ENCODE results near the gene CSTPP1. TPM values are rescaled to one million over a fixed set of nuclear protein-coding genes. Genes with fewer than 3 reads are reported as not detected.
"Not testable (repeated sequence)": the region's sequence is repeated elsewhere in the genome, so short reads cannot be mapped to it uniquely, and the experiment has no call there.

The CSTPP1 gene
- total RNA-seq, 1 donor from 2014 or later = 32.7 TPM

DNA sequence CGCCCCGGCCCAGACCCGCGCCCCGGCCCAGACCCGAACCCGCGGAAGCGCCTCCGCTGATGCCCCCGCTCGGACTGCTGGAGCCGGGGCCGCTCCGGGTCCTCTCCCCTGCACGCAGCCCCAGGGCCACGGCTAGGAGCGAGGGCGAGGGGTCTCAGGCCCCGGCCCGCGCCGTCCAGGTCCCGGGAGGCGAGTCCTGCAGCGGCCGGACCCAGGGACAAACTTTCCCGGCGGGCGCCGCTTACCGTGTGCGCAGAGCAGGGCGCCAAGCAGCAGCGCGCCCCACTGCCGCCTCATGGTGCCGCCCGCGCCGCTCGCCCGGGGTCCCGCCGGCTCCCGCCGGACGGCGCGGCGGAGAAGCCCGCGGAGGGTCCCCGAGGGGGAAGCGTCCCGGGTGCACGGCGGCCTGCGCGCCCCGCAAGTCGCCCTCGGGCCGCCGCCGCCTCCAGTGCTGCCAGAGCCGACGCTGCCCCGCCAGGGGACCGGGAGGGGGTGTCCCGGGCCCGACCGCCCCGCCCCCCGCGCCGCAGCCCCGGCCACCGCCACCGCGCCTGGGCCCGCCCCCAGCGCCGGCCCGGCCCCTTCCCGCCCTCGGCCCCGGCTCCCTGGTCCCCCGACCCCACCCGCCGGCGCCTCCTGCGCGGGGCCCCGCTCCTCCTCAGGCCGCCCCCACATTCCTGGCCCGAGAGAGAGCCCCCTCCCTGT, 18.3 kb upstream of the CSTPP1 start, which contains the start of gene LRP4:
Gene LRP4 (minus strand): TSS at position 468 of the 705 bp plus-strand sequence. CDS start 171 bp downstream, at position 297.
- H2AFZ ChIP-seq (replicated peaks) = peak within 1 kb of the TSS; percentile 67
- H3F3A ChIP-seq (ENCODE audit: low read depth) = peaks cover 41% of the 10 kb centered on the region
- peak within 1 kb of the TSS; percentile 88 for H3K4me2 ChIP-seq
- peaks cover 25% of the 10 kb centered on the region for H3K4me1 ChIP-seq
- no peak within 1 kb of the TSS for H3K9ac ChIP-seq
- no peaks in the 10 kb centered on the region for H3K36me3 ChIP-seq
- no peak within 1 kb of the TSS for H3K27ac ChIP-seq
- TF ChIP-seq EZH2 (IDR thresholded peaks at IDR 0.05) = no peak
- TF ChIP-seq, protein P1, sequence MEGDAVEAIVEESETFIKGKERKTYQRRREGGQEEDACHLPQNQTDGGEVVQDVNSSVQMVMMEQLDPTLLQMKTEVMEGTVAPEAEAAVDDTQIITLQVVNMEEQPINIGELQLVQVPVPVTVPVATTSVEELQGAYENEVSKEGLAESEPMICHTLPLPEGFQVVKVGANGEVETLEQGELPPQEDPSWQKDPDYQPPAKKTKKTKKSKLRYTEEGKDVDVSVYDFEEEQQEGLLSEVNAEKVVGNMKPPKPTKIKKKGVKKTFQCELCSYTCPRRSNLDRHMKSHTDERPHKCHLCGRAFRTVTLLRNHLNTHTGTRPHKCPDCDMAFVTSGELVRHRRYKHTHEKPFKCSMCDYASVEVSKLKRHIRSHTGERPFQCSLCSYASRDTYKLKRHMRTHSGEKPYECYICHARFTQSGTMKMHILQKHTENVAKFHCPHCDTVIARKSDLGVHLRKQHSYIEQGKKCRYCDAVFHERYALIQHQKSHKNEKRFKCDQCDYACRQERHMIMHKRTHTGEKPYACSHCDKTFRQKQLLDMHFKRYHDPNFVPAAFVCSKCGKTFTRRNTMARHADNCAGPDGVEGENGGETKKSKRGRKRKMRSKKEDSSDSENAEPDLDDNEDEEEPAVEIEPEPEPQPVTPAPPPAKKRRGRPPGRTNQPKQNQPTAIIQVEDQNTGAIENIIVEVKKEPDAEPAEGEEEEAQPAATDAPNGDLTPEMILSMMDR (IDR thresholded peaks at IDR 0.05) = no peak
- TF ChIP-seq EZH2phosphoT487 (IDR thresholded peaks at IDR 0.05) = no peak
- H3K79me2 ChIP-seq (ENCODE audit: low read depth) = peaks cover 35% of the 10 kb centered on the region
- DNase-seq (ENCODE audit: low spot score) = peak; percentile 82
- Mint-ChIP-seq H3K4me1 (peaks cover 67% of the 10 kb centered on the region), H3K4me3 (peak within 1 kb of the TSS; percentile 98), H3K36me3 (peaks cover 8% of the 10 kb centered on the region), H3K9me3 (no peaks in the 10 kb centered on the region), H3K27ac (peak within 1 kb of the TSS; percentile 94), H3K27me3 (ENCODE audit: insufficient read depth, low read depth) (peaks cover 7% of the 10 kb centered on the region)
- H4K20me1 ChIP-seq (ENCODE audit: low read depth) = peaks cover 30% of the 10 kb centered on the region
- peaks cover 16% of the 10 kb centered on the region for H3K27me3 ChIP-seq
- no peaks in the 10 kb centered on the region for H3K9me3 ChIP-seq (ENCODE audit: low read depth)
- peak within 1 kb of the TSS; percentile 68 for H3K4me3 ChIP-seq

DNA sequence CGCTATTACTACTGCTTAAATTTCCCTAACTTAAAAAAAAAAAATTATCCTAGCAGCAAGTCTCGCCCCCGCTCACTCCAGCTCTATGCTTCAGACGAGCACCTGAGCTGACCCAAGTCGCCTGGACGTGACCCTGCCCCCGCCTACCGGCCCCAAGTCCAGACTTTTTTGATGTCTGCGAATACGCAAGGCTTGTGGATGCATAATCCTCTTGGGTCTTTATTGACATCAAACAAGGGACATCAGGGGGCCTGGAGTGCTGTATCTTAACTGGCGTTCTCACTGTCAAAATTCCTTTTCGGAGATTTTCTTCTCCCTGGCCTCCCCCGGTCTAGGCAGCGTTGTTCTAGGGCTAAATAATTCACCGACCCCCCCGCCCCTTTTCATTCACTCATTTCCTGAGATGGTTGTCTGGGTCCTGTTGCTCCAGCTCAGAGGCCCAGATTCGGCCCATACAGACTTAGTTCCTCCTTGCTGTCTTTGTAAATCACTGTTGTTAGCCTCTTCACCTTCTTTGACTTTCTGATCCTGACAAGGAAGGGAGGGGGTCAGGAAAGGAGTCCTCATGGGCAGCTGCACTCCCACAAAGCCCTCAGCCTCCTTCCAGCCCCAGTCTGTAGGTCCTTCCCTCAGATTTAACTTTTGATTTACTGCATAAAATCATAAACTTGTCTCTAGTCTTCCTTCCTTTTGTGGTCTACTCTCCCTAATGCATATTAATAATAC, 17.6 kb upstream of the CSTPP1 start:
- Histone ChIP-seq H3K4me1 (peaks cover 18% of the 10 kb centered on the region), H3F3A (ENCODE audit: low read depth) (peaks cover 34% of the 10 kb centered on the region), H3K36me3 (no peaks in the 10 kb centered on the region), H3K4me3 (peak overlapping the region; percentile 68), H3K4me2 (peak overlapping the region; percentile 88), H3K27me3 (peaks cover 16% of the 10 kb centered on the region), H2AFZ (replicated peaks) (no peak overlapping the region), H4K20me1 (ENCODE audit: low read depth) (peaks cover 23% of the 10 kb centered on the region), H3K9ac (no peak overlapping the region), H3K79me2 (ENCODE audit: low read depth) (peaks cover 31% of the 10 kb centered on the region), H3K27ac (no peak overlapping the region), H3K9me3 (ENCODE audit: low read depth) (no peaks in the 10 kb centered on the region)
- TF ChIP-seq EZH2 (IDR thresholded peaks at IDR 0.05) (no peak), EZH2phosphoT487 (IDR thresholded peaks at IDR 0.05) (no peak)
- TF ChIP-seq, protein P1 (IDR thresholded peaks at IDR 0.05) = no peak
- peak; percentile 65 for DNase-seq (ENCODE audit: low spot score)
- H3K9me3 Mint-ChIP-seq = no peaks in the 10 kb centered on the region
- H3K27me3 Mint-ChIP-seq (ENCODE audit: insufficient read depth, low read depth) = peaks cover 7% of the 10 kb centered on the region
- peaks cover 64% of the 10 kb centered on the region for H3K4me1 Mint-ChIP-seq
- peak overlapping the region; percentile 67 for H3K27ac Mint-ChIP-seq
- H3K36me3 Mint-ChIP-seq = peaks cover 8% of the 10 kb centered on the region
- H3K4me3 Mint-ChIP-seq = peak overlapping the region; percentile 97

DNA sequence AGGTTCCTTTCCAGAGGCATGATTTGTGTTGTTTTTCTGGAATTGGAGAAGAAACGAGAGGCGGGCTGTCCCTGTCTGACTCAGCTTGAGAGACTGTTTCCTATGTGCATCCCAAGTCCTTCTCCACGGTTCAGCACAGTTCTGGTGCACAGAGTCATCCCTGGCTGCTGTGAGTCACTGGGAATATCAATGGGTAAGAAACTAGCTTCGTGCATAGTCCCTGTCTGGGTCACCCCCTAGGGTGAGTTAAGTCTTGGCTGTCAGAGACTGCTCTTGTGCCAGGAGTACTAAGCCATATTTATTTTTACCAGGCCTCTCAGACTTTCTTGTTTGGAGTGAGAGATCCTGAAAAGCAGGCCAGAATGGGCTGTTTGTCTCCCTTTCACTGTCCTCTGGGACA, 15.8 kb upstream of the CSTPP1 start:
- Histone ChIP-seq H3K27ac (no peak overlapping the region), H3K9ac (no peak overlapping the region), H2AFZ (replicated peaks) (no peak overlapping the region), H3K36me3 (no peaks in the 10 kb centered on the region), H3F3A (ENCODE audit: low read depth) (peaks cover 29% of the 10 kb centered on the region), H4K20me1 (ENCODE audit: low read depth) (peaks cover 12% of the 10 kb centered on the region), H3K9me3 (ENCODE audit: low read depth) (no peaks in the 10 kb centered on the region), H3K4me1 (peaks cover 10% of the 10 kb centered on the region), H3K27me3 (peaks cover 12% of the 10 kb centered on the region), H3K4me3 (no peak overlapping the region), H3K79me2 (ENCODE audit: low read depth) (peaks cover 14% of the 10 kb centered on the region), H3K4me2 (no peak overlapping the region)
- Mint-ChIP-seq H3K4me1 (peaks cover 49% of the 10 kb centered on the region), H3K4me3 (peak overlapping the region; percentile 52), H3K9me3 (peaks cover 3% of the 10 kb centered on the region), H3K36me3 (peaks cover 3% of the 10 kb centered on the region), H3K27me3 (ENCODE audit: insufficient read depth, low read depth) (peaks cover 12% of the 10 kb centered on the region), H3K27ac (peak overlapping the region; percentile 82)
- TF ChIP-seq EZH2 (IDR thresholded peaks at IDR 0.05) (no peak), EZH2phosphoT487 (IDR thresholded peaks at IDR 0.05) (no peak)
- TF ChIP-seq, protein P1 (IDR thresholded peaks at IDR 0.05) = no peak
- no peak for DNase-seq (ENCODE audit: low spot score)

DNA sequence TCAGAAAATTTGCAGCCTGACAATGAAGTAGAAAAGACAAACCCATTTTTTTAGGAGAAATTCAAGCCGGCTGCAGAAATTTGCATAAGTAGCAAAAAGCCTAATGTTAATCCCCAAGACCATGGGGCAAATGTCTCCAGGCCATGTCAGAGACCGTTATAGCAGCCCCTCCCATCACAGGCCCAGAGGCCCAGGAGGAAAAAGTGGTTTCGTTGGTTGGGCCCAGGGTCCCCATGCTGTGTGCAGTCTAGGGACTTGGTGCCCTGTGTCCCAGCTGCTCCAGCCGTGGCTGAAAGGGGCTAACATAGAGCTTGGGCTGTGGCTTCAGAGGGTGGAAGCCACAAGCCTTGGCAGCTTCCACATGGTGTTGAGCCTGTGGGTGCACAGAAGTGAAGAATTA, 8.6 kb upstream of the CSTPP1 start:
- peaks cover 30% of the 10 kb centered on the region for H3K9me3 Mint-ChIP-seq
- not testable (repeated sequence) for H3K27ac ChIP-seq; H4K20me1 ChIP-seq (ENCODE audit: low read depth); H3K4me3 Mint-ChIP-seq; H2AFZ ChIP-seq (replicated peaks); H3K27ac Mint-ChIP-seq; H3K27me3 ChIP-seq; H3F3A ChIP-seq (ENCODE audit: low read depth); H3K36me3 ChIP-seq; H3K36me3 Mint-ChIP-seq; H3K4me3 ChIP-seq; H3K4me2 ChIP-seq; DNase-seq (ENCODE audit: low spot score); H3K9me3 ChIP-seq (ENCODE audit: low read depth); H3K4me1 ChIP-seq; H3K9ac ChIP-seq; H3K79me2 ChIP-seq (ENCODE audit: low read depth)
- peaks cover 16% of the 10 kb centered on the region for H3K4me1 Mint-ChIP-seq
- H3K27me3 Mint-ChIP-seq (ENCODE audit: insufficient read depth, low read depth) = peaks cover 11% of the 10 kb centered on the region

GRCh38 chr11:46928701-46929100, 7.9 kb upstream of the CSTPP1 start:
- not testable (repeated sequence) for H3K4me1 ChIP-seq; H3K9me3 ChIP-seq (ENCODE audit: low read depth); H2AFZ ChIP-seq (replicated peaks); H4K20me1 ChIP-seq (ENCODE audit: low read depth); H3K4me3 Mint-ChIP-seq; H3K9ac ChIP-seq; H3K36me3 Mint-ChIP-seq; H3K79me2 ChIP-seq (ENCODE audit: low read depth); H3F3A ChIP-seq (ENCODE audit: low read depth); H3K27me3 ChIP-seq; H3K4me3 ChIP-seq; H3K4me2 ChIP-seq; H3K36me3 ChIP-seq; H3K27ac ChIP-seq; DNase-seq (ENCODE audit: low spot score)
- H3K27ac Mint-ChIP-seq = peak overlapping the region; percentile 85
- H3K9me3 Mint-ChIP-seq = peaks cover 32% of the 10 kb centered on the region
- H3K4me1 Mint-ChIP-seq = peaks cover 12% of the 10 kb centered on the region
- peaks cover 11% of the 10 kb centered on the region for H3K27me3 Mint-ChIP-seq (ENCODE audit: insufficient read depth, low read depth)
